Activated CD8-positive, alpha-beta memory T cell treated with anti-CD3 and anti-CD28 coated beads for 1 hour (primary cell): ENCODE results near the gene NCAPD3.
"Not testable (repeated sequence)": the region's sequence is repeated elsewhere in the genome, so short reads cannot be mapped to it uniquely, and the experiment has no call there.

Source experiments
- DNase-seq, 2 donors: peaks; one replicate each; pipeline ENCODE4 v3.0.0-alpha.2; 2020; ENCODE audit warnings: low read depth in 1 of 2; ENCODE audit errors: extremely low read depth in 1 of 2

NCAPD3 gene, protein sequence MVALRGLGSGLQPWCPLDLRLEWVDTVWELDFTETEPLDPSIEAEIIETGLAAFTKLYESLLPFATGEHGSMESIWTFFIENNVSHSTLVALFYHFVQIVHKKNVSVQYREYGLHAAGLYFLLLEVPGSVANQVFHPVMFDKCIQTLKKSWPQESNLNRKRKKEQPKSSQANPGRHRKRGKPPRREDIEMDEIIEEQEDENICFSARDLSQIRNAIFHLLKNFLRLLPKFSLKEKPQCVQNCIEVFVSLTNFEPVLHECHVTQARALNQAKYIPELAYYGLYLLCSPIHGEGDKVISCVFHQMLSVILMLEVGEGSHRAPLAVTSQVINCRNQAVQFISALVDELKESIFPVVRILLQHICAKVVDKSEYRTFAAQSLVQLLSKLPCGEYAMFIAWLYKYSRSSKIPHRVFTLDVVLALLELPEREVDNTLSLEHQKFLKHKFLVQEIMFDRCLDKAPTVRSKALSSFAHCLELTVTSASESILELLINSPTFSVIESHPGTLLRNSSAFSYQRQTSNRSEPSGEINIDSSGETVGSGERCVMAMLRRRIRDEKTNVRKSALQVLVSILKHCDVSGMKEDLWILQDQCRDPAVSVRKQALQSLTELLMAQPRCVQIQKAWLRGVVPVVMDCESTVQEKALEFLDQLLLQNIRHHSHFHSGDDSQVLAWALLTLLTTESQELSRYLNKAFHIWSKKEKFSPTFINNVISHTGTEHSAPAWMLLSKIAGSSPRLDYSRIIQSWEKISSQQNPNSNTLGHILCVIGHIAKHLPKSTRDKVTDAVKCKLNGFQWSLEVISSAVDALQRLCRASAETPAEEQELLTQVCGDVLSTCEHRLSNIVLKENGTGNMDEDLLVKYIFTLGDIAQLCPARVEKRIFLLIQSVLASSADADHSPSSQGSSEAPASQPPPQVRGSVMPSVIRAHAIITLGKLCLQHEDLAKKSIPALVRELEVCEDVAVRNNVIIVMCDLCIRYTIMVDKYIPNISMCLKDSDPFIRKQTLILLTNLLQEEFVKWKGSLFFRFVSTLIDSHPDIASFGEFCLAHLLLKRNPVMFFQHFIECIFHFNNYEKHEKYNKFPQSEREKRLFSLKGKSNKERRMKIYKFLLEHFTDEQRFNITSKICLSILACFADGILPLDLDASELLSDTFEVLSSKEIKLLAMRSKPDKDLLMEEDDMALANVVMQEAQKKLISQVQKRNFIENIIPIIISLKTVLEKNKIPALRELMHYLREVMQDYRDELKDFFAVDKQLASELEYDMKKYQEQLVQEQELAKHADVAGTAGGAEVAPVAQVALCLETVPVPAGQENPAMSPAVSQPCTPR (N-terminal part only)

DNA sequence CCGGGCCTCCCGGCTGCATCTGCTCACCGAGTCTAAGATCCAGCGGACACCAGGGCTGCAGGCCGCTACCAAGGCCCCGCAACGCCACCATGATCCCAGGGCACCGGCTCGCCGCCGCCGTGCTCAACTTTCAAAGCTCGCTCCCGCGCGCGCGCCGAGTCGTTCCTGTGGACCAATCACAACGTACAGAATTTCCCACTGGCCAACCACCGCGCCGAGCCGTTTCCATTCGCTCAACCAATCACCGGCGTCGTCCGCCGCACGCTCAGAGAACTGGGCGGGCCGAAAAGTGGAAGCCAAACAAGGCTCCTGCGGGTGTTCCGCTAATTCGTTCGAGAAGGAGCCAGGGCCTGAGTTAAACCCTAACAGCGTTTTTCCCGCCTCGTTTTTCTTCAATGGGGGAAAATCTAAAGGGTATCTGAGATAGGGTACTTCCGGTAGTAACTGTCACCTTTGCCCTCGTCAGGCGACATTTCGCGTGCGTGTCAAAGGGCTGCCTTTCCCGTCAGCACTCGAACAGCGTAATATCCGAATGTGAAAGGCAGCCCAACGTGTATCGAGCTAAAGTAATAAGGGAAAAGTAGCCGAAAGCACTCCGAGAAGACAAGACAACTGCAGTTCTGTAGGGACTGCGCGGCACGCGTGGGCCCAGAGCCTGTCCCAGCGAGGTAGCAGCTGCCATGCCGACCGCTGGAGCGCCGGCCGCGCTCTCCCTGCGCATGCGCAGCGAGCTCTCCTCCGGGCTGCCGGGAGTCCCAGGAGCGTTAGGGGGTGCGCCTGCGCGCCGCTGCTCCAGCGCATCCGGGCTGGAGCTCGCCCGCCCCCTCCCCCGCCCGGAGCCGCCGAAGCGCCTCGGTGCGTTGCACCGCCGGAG is at the start of gene NCAPD3, which contains the start of gene VPS26B:
Gene NCAPD3 (minus strand): TSS at position 132 of the 874 bp plus-strand sequence. CDS start 41 bp downstream, at position 91.
Gene VPS26B (plus strand): TSS at position 836 of the 874 bp plus-strand sequence. CDS start 452 bp downstream, outside the sequence.
- peak; percentile 89 to 94 for DNase-seq

DNA sequence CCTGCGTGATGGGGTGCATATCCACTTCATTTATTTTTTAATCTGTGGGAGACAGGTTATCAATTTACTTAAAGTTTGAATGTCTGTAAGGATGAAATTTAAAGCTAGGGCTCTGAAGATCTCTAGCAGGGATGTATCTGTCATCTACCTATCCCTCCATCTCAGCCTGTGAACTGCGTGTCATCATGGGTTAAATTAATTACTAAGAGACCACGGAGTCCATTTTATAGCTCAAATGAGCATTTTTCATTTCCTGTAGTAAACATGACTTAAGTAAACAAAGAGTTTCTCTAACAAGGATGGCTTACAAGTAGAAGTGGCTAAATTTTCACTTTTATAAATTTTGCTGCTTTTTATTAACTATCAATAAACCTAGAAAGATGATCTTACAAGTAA is 49.5 kb upstream of the NCAPD3 start:
- DNase-seq = no peak

DNA sequence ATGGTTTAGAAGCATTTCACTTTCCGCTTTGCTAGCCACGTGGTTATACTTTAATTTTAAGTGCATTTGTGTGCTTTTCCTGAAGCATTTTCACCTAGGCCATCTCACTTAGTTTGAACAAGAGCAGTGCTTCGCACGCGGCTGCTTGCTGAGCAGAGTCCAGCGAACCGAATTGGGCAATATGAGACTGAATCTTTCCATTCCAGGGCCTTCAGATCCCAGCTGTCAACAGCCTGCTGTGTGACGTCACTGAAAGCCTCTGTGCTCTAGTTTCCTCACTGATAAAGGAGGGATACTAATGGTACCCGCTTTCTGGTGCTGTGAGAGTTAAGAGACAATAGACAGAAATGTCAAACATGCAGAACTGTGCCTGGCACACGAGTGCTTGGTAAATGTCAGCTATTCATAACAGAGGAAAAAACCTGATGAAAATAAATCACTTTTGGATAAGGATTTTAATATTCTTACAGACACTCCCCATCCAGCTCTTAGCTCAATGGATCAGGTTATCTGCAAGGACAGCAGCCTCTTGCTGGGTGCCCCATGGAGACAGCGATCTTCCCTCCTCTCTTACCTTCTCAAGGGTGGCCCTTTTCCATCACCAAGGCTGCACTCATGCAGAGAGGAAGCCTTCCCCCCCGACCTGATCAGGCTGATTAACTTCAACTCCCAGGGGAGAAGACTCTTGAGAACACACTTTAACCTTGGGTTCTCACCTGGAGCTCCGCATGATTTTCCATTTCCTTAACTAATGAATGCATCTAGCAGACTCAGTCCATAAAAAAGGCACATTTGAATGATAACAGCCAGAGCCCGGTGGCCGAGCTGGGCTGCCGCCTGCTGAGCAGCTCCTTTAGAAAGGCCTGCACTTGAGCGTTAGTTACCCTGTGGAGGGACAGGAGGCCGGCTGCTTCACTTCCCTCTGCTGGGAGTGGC is 48.9 kb upstream of the NCAPD3 start:
- DNase-seq = no peak

DNA sequence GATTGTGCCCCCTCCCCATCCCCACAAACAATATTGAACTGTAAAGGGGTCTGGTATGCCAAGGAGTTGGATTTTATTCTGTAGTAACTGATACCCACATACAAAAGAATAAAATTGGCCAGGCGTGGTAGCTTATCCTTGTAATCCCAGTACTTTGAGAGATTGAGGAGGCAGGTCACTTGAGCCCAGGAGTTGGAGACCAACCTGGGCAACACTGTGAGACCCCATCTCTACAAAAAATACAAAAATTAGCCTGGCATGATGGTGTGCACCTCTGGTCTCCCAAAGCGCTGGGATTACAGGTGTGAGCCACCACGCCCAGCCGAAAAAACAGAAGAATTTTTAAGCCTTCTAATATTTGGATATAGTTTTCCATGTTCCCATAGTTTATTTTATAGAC is 48.2 kb upstream of the NCAPD3 start:
- DNase-seq = no peak

DNA sequence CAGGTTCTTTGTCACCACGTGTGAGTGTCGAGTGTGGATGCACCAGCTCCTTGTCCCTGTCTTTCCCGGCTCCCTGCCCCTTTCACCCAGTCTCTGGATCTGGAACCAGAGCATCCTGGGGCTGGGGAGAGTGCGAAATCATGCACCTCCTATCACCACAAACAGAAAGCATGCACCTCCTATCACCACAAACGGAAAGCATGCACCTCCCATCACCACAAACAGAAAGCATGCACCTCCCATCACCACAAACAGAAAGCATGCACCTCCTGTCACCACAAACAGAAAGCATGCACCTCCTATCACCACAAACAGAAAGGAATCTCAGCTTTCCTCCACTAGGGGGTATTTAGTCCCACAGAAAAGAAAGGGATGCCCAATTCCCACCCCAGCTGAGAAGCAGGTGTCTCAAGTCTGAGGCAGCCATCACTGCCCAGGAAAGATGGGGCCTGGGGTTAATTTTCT is 46.5 kb upstream of the NCAPD3 start:
- DNase-seq = no peak

DNA sequence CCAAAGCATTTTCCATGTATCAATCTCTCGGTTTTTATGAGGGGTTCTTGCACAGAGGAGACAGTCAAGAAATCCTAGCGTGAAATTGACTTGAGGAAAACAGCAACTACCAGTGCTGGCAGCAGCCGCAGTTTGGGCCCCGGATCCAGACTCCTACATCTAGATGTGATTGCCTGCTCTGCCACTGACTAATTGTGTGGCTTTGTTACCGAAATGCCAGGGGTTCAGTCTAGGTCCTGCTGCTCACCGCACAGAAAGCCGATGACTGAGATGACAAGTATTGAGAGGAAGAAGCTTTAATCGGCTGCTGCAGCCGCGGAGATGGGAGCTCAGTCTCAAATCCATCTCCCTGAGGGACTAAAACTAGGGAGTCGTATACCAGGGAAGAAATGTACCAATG is 44.2 kb upstream of the NCAPD3 start:
- DNase-seq = no peak

DNA sequence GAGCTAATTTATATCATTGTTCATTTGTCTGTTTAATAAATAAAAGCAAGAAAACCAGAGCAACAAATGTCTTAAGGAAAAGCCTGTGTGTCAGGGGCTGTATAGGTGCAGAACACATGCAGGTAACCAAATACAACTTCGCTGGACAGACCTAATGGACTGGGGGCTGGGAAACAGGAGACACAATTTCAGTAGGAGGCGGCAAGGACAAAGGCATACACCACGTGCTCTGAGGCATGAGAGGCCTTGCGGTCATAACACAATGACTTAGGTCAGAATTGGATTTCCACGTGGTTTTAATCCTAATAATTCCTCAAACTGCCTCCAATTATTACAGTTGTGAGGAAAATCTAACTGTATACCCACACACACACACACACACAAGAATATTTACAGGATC is 43.7 kb upstream of the NCAPD3 start:
- no peak for DNase-seq

DNA sequence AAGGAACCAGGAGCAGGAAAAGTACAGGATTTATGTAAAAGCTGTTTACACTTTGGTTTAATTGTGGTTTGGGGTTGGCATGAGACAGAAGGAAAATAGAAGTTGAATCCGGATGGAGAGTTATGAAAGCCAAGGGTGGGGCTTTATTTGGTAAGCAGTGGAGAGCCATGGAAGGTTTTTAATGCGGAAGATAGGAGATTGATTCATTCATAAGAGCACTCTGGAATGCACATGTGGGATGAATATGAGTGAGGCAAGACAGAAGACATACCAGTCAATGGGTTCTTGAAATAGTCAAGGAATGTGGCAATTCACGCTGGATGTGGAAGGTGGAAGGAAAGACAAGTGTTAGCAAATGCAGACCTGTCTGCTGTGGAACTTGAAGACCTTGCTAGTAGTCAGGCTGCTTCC is 43.1 kb upstream of the NCAPD3 start:
- no peak for DNase-seq

DNA sequence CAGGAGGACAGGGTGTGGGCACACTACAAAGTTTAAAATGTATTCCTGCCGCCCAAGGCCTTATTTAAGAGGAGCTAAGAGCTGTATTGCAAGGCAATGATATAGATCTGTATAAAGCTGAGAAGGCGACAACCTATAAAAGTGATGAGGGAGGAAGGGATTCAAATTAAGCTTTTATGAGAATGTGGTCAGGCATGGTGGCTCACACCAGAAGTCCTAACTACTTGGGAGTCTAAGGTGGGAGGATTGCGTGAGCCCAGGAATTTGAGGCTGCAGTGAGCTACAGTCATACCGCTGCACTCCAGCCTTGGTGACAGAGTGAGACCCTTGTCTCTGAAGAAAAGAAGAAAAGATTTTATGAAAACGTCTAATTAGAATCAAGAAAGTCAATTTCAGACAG is 42.7 kb upstream of the NCAPD3 start:
- no peak for DNase-seq

DNA sequence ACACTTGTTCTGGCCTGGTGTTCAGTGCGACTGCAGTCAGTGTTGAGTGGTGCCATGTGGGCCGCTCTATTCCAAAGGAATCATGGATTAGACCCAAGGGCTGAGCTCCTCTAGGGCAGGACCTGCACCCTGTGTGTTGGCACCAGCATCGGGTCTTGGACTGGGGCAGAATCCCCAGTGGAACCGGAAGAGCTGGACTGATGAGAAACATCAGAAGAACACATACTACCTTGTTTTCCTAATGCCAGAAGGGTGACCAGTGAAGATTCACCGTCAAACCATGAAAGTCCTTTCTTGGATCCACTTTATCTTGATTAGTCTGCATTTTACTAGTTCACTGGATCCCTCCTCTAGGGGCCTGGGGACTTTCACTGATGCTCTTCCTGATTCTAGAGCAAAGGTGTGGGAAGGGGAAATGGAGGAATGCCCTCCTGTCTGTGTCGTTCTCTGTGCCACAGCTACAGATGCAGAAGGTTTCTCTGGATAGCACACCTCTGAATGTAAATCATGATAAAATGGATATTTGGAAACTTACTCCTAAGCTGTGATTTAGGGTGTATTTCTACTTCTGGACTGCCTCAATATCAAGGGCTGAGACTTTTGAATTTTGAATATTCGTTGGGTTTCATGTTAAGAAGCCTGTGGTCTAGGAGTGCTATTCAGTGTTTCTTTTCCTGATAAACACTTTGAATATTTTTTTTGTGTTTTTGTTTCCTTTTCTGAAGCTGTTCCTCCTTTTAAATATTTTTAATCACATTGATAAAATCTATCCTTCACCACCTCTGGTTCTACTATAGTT is 41.4 kb upstream of the NCAPD3 start:
- no peak for DNase-seq

DNA sequence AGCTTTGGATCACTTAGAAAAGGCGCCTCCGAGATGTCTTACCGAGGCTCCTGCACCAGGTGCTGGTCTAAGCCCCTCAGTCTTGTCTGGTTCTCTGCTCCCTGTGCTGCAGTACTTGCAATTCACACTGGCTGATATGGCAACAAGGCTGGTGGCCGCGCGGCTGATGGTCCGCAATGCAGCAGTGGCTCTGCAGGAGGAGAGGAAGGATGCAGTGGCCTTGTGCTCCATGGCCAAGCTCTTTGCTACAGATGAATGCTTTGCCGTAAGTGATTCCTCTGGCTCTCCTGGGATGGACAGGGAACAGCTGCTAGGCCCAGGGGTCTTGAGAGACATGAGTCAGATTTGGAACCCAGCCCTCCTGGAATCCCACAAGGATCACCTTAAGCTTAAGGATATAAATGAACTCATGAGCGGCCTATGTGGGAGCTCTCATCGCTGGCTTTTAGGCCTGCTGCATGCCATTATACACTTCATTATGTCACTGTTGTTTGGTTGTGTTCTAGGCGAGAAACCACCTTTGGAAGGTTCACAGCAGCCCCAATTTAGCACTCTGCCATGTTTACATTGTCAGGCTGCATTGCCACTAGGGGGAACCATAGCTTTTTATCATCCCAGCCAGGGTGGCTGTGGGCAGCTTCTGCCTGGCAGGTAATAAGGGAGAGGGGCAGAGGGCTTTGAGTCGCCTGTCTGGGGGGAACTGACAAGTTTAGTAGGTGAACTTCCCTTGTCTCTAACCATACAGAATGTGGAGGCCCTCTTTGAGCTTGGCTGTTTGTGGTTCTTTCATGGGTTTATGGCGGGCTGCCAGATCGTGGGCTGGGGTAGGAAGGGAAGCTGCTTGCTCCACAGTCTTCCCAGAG is 38.1 kb upstream of the NCAPD3 start:
- no peak for DNase-seq

DNA sequence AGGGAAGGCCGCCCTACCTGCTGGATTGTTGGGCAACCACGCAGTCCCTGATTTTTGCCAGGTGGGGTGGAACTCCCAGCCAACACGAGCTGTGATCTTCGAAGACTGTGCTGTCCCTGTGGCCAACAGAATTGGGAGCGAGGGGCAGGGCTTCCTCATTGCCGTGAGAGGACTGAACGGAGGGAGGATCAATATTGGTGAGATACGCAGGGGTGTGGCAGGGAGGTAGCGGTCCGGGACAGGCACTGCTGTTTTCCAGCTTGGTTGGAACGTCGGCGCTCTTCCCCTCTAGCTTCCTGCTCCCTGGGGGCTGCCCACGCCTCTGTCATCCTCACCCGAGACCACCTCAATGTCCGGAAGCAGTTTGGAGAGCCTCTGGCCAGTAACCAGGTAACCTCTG is 37.2 kb upstream of the NCAPD3 start:
- DNase-seq = no peak

DNA sequence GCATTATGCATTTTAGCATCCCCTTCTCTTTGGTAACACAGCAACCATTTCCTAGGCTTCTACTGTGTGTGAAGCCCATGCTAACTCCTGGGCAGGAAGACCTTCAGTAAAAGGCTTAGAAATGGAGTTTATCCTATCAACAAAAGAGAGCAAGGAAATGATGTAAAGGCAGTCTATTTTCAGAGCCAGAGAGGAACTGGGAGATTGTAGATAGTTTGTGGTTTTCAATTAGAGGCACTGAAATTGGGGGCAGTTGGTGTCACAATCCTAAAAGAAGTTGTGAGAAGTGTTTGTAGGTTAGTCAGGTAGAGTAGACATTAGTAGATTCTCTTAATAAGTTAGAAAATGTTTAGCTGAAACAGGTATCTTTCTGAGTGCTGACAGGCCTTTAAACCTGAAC is 36.7 kb upstream of the NCAPD3 start:
- DNase-seq = no peak

DNA sequence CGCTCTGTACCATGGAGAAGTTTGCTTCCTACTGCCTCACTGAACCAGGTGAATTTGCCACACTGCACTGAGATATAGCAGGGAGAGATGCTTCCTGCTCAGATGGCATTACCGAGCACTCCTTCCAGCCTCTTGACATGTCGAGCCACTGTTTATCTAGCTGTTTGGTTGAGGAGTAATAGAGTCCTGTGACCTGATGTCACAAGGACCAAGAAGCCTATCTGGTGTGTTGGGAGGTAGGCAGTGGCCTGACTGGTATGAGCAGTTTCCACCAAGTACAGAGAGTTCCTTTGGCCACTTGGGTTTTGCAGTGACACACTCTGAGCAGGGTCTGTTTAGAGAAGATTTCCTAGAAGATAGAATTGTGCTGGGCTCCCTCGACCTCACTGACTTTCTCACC is 34.8 kb upstream of the NCAPD3 start:
- no peak for DNase-seq

DNA sequence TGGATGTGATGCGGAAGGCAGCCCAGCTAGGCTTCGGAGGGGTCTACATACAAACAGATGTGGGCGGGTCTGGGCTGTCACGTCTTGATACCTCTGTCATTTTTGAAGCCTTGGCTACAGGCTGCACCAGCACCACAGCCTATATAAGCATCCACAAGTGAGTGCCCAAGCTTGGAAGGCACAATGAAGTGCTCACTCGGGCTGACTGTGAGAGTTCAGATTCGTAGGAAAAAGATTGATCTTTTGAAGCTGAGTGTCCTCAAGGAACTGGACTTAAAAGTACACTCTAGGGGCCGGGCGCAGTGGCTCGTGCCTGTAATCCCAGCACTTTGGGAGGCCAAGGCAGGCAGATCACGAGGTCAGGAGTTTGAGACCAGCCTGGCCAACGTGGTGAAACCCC is 33.3 kb upstream of the NCAPD3 start:
- DNase-seq = no peak

DNA sequence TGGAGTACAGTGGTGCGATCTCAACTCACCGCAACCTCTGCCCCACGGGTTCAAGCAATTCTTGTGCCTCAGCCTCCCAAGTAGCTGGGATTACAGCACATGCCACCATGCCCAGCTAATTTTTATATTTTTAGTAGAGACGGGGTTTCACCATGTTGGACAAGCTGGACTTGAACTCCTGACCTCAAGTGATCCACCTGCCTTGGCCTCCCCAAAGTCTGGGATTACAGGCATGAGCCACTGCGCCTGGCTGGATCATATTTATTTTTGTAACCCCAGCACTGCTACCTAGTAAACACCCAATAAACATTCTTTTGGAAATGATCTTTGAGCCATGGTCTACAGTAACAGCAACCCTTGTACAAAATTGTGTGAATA is 31.4 kb upstream of the NCAPD3 start:
- DNase-seq = not testable (repeated sequence)
